ENCODE results near the gene GPX4. TPM values are rescaled to one million over a fixed set of nuclear protein-coding genes. Genes with fewer than 3 reads are reported as not detected.

GPX4 gene
- polyA plus RNA-seq, 1 donor from 2014 or later: 713 TPM

DNA sequence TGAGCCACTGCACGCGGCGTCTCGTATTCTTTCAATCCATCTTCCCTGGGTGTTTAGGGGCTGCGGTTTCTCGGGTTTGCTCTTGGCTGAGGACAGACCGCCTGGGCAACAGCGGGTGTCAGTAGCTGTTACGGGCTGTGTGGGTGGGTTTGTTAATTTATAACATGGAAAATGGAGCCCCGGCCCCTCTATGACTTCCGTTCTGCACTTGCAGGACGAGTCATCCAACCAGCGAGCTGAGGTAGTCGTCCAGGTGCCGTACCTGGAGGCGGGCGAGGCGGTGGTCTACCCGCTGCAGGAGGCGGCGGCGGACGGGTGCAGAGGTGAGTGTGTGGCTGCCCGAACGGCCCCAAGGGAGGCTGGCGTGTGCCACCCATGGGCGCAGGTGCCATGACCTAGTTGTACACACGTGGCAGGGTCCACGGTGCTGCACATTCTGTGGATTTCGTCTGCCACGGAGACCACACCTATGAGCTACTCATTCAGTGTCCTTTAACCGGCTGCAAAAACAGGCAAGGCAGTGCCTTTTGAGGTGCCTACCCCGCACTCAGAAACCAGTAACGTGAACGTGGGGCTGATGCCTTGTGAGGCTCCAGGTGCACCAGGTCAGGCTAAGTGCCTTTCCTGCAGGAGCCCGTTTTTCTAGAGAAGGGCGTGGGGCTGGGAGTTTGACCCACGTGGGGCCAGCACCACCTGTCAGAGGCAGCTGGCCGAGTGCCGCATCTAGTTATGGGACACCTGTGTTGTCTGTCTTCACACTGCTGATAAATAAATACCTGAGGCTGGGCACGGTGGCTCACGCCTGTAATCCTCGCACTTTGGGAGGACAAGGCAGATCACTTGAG, 19.5 kb upstream of the GPX4 start:
- Histone ChIP-seq H4K20me1 (ENCODE audit: insufficient read depth) (no peaks in the 10 kb centered on the region), H3K4me3 (ENCODE audit: low read length) (no peak overlapping the region), H3F3A (ENCODE audit: insufficient read depth, low read length, poor library complexity, severe bottlenecking) (no peaks in the 10 kb centered on the region), H2AFZ (ENCODE audit: low read depth, low read length) (no peak overlapping the region), H3K9me3 (ENCODE audit: low read length) (no peaks in the 10 kb centered on the region), H3K9ac (ENCODE audit: low read length) (no peak overlapping the region), H3K9me2 (ENCODE audit: insufficient read depth, low read length) (no peaks in the 10 kb centered on the region), H3K27ac (ENCODE audit: low read length) (no peak overlapping the region), H3K4me2 (ENCODE audit: low read length) (no peak overlapping the region), H3K27me3 (ENCODE audit: insufficient read depth, low read depth, low read length) (no peaks in the 10 kb centered on the region), H3K36me3 (ENCODE audit: insufficient read depth, low read length) (no peaks in the 10 kb centered on the region), H3K79me2 (replicated peaks; ENCODE audit: insufficient read depth, low read length) (no peaks in the 10 kb centered on the region)
- TF ChIP-seq EP300 (conservative IDR thresholded peaks at IDR 0.05; ENCODE audit: poor library complexity, severe bottlenecking) (no peak), RAD21 (conservative IDR thresholded peaks at IDR 0.05) (no peak), MXI1 (conservative IDR thresholded peaks at IDR 0.05; ENCODE audit: poor library complexity, severe bottlenecking) (no peak)
- TF ChIP-seq, protein P1, sequence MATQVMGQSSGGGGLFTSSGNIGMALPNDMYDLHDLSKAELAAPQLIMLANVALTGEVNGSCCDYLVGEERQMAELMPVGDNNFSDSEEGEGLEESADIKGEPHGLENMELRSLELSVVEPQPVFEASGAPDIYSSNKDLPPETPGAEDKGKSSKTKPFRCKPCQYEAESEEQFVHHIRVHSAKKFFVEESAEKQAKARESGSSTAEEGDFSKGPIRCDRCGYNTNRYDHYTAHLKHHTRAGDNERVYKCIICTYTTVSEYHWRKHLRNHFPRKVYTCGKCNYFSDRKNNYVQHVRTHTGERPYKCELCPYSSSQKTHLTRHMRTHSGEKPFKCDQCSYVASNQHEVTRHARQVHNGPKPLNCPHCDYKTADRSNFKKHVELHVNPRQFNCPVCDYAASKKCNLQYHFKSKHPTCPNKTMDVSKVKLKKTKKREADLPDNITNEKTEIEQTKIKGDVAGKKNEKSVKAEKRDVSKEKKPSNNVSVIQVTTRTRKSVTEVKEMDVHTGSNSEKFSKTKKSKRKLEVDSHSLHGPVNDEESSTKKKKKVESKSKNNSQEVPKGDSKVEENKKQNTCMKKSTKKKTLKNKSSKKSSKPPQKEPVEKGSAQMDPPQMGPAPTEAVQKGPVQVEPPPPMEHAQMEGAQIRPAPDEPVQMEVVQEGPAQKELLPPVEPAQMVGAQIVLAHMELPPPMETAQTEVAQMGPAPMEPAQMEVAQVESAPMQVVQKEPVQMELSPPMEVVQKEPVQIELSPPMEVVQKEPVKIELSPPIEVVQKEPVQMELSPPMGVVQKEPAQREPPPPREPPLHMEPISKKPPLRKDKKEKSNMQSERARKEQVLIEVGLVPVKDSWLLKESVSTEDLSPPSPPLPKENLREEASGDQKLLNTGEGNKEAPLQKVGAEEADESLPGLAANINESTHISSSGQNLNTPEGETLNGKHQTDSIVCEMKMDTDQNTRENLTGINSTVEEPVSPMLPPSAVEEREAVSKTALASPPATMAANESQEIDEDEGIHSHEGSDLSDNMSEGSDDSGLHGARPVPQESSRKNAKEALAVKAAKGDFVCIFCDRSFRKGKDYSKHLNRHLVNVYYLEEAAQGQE (IDR thresholded peaks at IDR 0.05; ENCODE audit: borderline replicate concordance): no peak
- TF ChIP-seq, protein P2, sequence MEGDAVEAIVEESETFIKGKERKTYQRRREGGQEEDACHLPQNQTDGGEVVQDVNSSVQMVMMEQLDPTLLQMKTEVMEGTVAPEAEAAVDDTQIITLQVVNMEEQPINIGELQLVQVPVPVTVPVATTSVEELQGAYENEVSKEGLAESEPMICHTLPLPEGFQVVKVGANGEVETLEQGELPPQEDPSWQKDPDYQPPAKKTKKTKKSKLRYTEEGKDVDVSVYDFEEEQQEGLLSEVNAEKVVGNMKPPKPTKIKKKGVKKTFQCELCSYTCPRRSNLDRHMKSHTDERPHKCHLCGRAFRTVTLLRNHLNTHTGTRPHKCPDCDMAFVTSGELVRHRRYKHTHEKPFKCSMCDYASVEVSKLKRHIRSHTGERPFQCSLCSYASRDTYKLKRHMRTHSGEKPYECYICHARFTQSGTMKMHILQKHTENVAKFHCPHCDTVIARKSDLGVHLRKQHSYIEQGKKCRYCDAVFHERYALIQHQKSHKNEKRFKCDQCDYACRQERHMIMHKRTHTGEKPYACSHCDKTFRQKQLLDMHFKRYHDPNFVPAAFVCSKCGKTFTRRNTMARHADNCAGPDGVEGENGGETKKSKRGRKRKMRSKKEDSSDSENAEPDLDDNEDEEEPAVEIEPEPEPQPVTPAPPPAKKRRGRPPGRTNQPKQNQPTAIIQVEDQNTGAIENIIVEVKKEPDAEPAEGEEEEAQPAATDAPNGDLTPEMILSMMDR (IDR thresholded peaks at IDR 0.05; ENCODE audit: poor library complexity, severe bottlenecking): no peak

DNA sequence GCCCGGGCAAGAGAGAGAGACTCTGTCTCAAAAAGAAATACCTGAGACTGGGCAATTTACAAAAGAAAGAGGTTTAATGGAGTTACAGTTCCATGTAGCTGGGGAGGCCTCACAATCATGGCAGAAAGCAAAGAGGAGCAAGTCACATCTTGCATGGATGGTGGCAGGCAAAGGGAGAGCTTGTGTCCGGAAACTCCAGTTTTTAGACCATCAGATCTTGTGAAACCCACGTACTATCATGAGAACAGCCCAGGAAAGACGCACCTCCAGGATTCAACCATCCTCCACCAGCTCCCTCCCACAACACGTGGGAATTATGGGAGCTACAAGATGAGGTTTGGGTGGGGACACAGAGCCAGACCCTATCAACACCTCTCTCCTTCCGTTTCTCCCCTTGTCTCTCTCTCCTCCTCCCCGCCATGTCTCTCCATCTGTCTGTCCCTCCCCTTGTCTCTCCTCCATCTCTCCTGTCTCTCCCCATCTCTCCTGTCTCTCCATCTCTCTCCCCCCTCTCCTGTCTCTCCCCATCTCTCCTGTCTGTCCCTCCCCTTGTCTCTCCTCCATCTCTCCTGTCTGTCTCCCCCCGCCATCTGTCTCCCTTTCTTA, 18.6 kb upstream of the GPX4 start:
- H3K27ac ChIP-seq (ENCODE audit: low read length): no peak overlapping the region
- H3K79me2 ChIP-seq (replicated peaks; ENCODE audit: insufficient read depth, low read length): no peaks in the 10 kb centered on the region
- H3F3A ChIP-seq (ENCODE audit: insufficient read depth, low read length, poor library complexity, severe bottlenecking): no peaks in the 10 kb centered on the region
- H3K4me2 ChIP-seq (ENCODE audit: low read length): no peak overlapping the region
- no peak overlapping the region for H3K4me3 ChIP-seq (ENCODE audit: low read length)
- H2AFZ ChIP-seq (ENCODE audit: low read depth, low read length): no peak overlapping the region
- no peak overlapping the region for H3K9ac ChIP-seq (ENCODE audit: low read length)
- no peaks in the 10 kb centered on the region for H3K36me3 ChIP-seq (ENCODE audit: insufficient read depth, low read length)
- H4K20me1 ChIP-seq (ENCODE audit: insufficient read depth): no peaks in the 10 kb centered on the region
- no peaks in the 10 kb centered on the region for H3K9me2 ChIP-seq (ENCODE audit: insufficient read depth, low read length)
- H3K9me3 ChIP-seq (ENCODE audit: low read length): no peaks in the 10 kb centered on the region
- no peaks in the 10 kb centered on the region for H3K27me3 ChIP-seq (ENCODE audit: insufficient read depth, low read depth, low read length)
- TF ChIP-seq SMC3 (conservative IDR thresholded peaks at IDR 0.05; ENCODE audit: poor library complexity) (no peak), MXI1 (conservative IDR thresholded peaks at IDR 0.05; ENCODE audit: poor library complexity, severe bottlenecking) (no peak)
